ENCODE measurements around the gene ARHGEF37. TPM values are rescaled to one million over a fixed set of nuclear protein-coding genes. Genes with fewer than 3 reads are reported as not detected.

The ARHGEF37 gene
- total and polyA plus RNA-seq, 9 of the 15 experiments (the other 6 are each of a cell fraction or from before 2014, with no cell fraction given): 0.01 to 0.27 (median 0.05) TPM

- no peak for TF ChIP-seq CBFB (CRISPR knock-in tag; IDR thresholded peaks at IDR 0.05)
- TF ChIP-seq ARID3A (IDR thresholded peaks at IDR 0.05; ENCODE audit: borderline replicate concordance, low read depth, low read length): peak; percentile 51; the same call in 1 of the 2 replicates
- peak; percentile 42 to 44; a peak in 1 of 4 replicates for TF ChIP-seq NRF1 (conservative IDR thresholded peaks at IDR 0.05 in 1 of 2, IDR thresholded peaks at IDR 0.05 in 1 of 2)
- TF ChIP-seq CREB1 (IDR thresholded peaks at IDR 0.05): no peak
- 0 out of 2 replicates have a peak, but pooled peaks have one; percentile 21 for TF ChIP-seq CREB1 (CRISPR knock-in tag; IDR thresholded peaks at IDR 0.05)
- no peak for TF ChIP-seq BDP1 (IDR thresholded peaks at IDR 0.05; ENCODE audit: insufficient read depth, insufficient read length)
- TF ChIP-seq IRF2 (CRISPR knock-in tag; IDR thresholded peaks at IDR 0.05): no peak
- TF ChIP-seq DEAF1 (CRISPR knock-in tag; IDR thresholded peaks at IDR 0.05): no peak
- 0 out of 2 replicates have a peak, but pooled peaks have one; percentile 12 for TF ChIP-seq ZNF134 (CRISPR knock-in tag; conservative IDR thresholded peaks at IDR 0.05)
- no peak for TF ChIP-seq SRSF9 (IDR thresholded peaks at IDR 0.05; ENCODE audit: borderline replicate concordance, low read depth, low read length)
- TF ChIP-seq HNRNPL (IDR thresholded peaks at IDR 0.05; ENCODE audit: low read depth, low read length): no peak
- no peak for TF ChIP-seq CXXC5 (CRISPR knock-in tag; IDR thresholded peaks at IDR 0.05)
- TF ChIP-seq KLF6 (CRISPR knock-in tag; IDR thresholded peaks at IDR 0.05; ENCODE audit: borderline replicate concordance): 0 out of 2 replicates have a peak, but pooled peaks have one; percentile 53
- TF ChIP-seq GMEB1 (CRISPR knock-in tag; IDR thresholded peaks at IDR 0.05): no peak
- TF ChIP-seq PTBP1 (IDR thresholded peaks at IDR 0.05; ENCODE audit: low read depth, low read length): no peak
- TF ChIP-seq ZNF175 (CRISPR knock-in tag; IDR thresholded peaks at IDR 0.05; ENCODE audit: low read depth): no peak
- TF ChIP-seq NKRF (IDR thresholded peaks at IDR 0.05; ENCODE audit: borderline replicate concordance): no peak; the same call in 1 of the 2 replicates
These were observed 51.3 kb downstream of the ARHGEF37 start (continued) for GRCh38 chr5:149632311-149633251.

Data from K562 (cell line).